Panc1 (cell line): ENCODE measurements around the gene SPATS2L. TPM values are rescaled to one million over a fixed set of nuclear protein-coding genes. Genes with fewer than 3 reads are reported as not detected.
A peak's percentile ranks its signal among the peaks of the same experiment; 100 is the strongest.

ENCODE experiments used
- ATAC-seq: fragments of 200-7000 bp; cut with Tn5 transposase; 2 replicates; pipeline ENCODE4 v1.9.1; 2020; ENCODE audit warnings: mild to moderate bottlenecking, moderate library complexity
- BruUV-seq: library from RNA; stranded (reverse); fragments of 400-500 nt; replicated peaks from 2 replicates; lab custom pipeline; 2021; lab: Mats Ljungman, UMichigan
- CTCF ChIA-PET: fragments of 300-600 bp; sonication (Branson Sonifier 250); formaldehyde crosslinking; loops from one replicate; lab custom pipeline; 2022; ENCODE audit warnings: antibody characterized with exemption; lab: Charles Lee
- POLR2A ChIA-PET: fragments of 300-600 bp; sonication (Branson Sonifier 250); formaldehyde crosslinking; loops from one replicate; lab custom pipeline; 2022; ENCODE audit warnings: antibody characterized with exemption; lab: Charles Lee
- DNase-seq: peaks from one replicate; pipeline ENCODE4 v3.0.0-alpha.2; 2010; ENCODE audit warnings: low read depth, low spot score
- H3K27ac ChIP-seq: 2 replicates; pipeline ENCODE4 v1.5.1; 2011; ENCODE audit warnings: mild to moderate bottlenecking, low read length, inconsistent platforms
- H3K27me3 ChIP-seq: fragments of 200-500 bp; sonication (Bioruptor generic); 2 replicates; pipeline ENCODE4 v1.6.0; 2014; ENCODE audit warnings: low read length, inconsistent platforms; ENCODE audit not compliant: control insufficient read depth, insufficient read depth
- H3K36me3 ChIP-seq: fragments of 200-500 bp; sonication (Bioruptor generic); 2 replicates; pipeline ENCODE4 v1.5.1; 2014; ENCODE audit warnings: inconsistent platforms, mild to moderate bottlenecking, low read length, moderate library complexity; ENCODE audit not compliant: control insufficient read depth, insufficient read depth
- H3K4me1 ChIP-seq: 2 replicates; pipeline ENCODE4 v1.5.1; 2011; ENCODE audit warnings: inconsistent platforms, mild to moderate bottlenecking, low read length, moderate library complexity; ENCODE audit not compliant: control insufficient read depth, insufficient read depth
- H3K4me3 ChIP-seq, 2 experiments: 2 replicates each; pipeline ENCODE4 v1.5.1; 2011 to 2012; ENCODE audit warnings: low read depth in 2 of 2, low read length in 2 of 2, mild to moderate bottlenecking in 2 of 2, inconsistent platforms in 1 of 2, moderate library complexity in 1 of 2
- H3K9me3 ChIP-seq: fragments of 200-500 bp; sonication (Bioruptor generic); 2 replicates; pipeline ENCODE4 v1.5.1; 2014; ENCODE audit warnings: low read depth, mild to moderate bottlenecking, inconsistent platforms, low read length, moderate library complexity; ENCODE audit not compliant: control insufficient read depth, insufficient read depth
- CTCF ChIP-seq: fragments of 450-650 bp; IDR thresholded peaks from 2 replicates; pipeline ENCODE4 v1.5.1; 2017; ENCODE audit warnings: mild to moderate bottlenecking
- POLR2AphosphoS5 ChIP-seq: IDR thresholded peaks from 2 replicates; pipeline ENCODE4 v1.6.1; 2012; ENCODE audit warnings: mild to moderate bottlenecking, low read depth, low read length, moderate library complexity
- REST ChIP-seq, 2 experiments: IDR thresholded peaks; 2 replicates each; pipeline ENCODE4 v1.6.1; 2011 to 2012; ENCODE audit warnings: low read depth in 2 of 2, control low read depth in 1 of 2, low read length in 1 of 2, mild to moderate bottlenecking in 1 of 2, moderate library complexity in 1 of 2; ENCODE audit not compliant: insufficient read depth in 1 of 2
- SIN3A ChIP-seq: IDR thresholded peaks from 2 replicates; pipeline ENCODE4 v1.6.1; 2012; ENCODE audit warnings: low read depth, mild to moderate bottlenecking, low read length, moderate library complexity, borderline replicate concordance; ENCODE audit not compliant: insufficient read depth
- TCF7L2 ChIP-seq: IDR thresholded peaks from 2 replicates; pipeline ENCODE4 v1.6.1; 2011; ENCODE audit warnings: mild to moderate bottlenecking, low read depth, low read length, inconsistent platforms
- in situ Hi-C: cut with HindIII; loops from 2 replicates; pipeline ENCODE4 v1.10.0; 2016; ENCODE audit warnings: low sequenced_read_pairs, low pct_unique_long_range_greater_than_20kb
- intact Hi-C: fragments of 100-400 bp; cut with micrococcal nuclease; formaldehyde crosslinking; loops from one replicate; pipeline ENCODE4 v1.10.0; 2022; ENCODE audit not compliant: unreplicated experiment
- total RNA-seq: library from RNA; stranded (reverse); gene quantifications from one replicate; pipeline ENCODE4 v1.2.1, GENCODE V29; 2021; ENCODE audit not compliant: unreplicated experiment

The SPATS2L gene
- total RNA-seq, 1 experiment from 2014 or later, result 282 TPM

GRCh38 chr2:200523604-200524003, 217.1 kb downstream of the SPATS2L start:
- ATAC-seq, result no peak
- BruUV-seq, result no TSS peak
- peaks cover 14% of the 10 kb centered on the region for H3K4me1 ChIP-seq
- no peak overlapping the region for H3K4me3 ChIP-seq
- intact Hi-C loops, result no loop called here
- no peak for DNase-seq
- H3K9me3 ChIP-seq, result no peaks in the 10 kb centered on the region
- peaks cover 8% of the 10 kb centered on the region; the same call in 1 of the 2 replicates for H3K36me3 ChIP-seq
- H3K27ac ChIP-seq, result no peak overlapping the region
- no peaks in the 10 kb centered on the region for H3K27me3 ChIP-seq
- in situ Hi-C loops, result no loop called here
- ChIA-PET POLR2A (interaction anchor here (0.6 kb wide), 1 partner anchor 87 kb away, joined by 3 read pairs; no protein-coding TSS in a partner anchor), CTCF (no interaction called here)
- TF ChIP-seq CTCF (no peak), REST (IDR thresholded peaks at IDR 0.05; ENCODE audit: insufficient read depth in 1 of 2, low read depth in 2 of 2, low read length in 1 of 2) (no peak), POLR2AphosphoS5 (no peak), SIN3A (no peak), TCF7L2 (no peak)

- in situ Hi-C loops (no loop called here), intact Hi-C loops (no loop called here)
- no peaks in the 10 kb centered on the region for H3K9me3 ChIP-seq
- peaks cover 8% of the 10 kb centered on the region; the same call in 1 of the 2 replicates for H3K36me3 ChIP-seq
- DNase-seq, result no peak
- no TSS peak for BruUV-seq
- H3K4me1 ChIP-seq, result peaks cover 19% of the 10 kb centered on the region
- POLR2A ChIA-PET, result interaction anchor here (1.1 kb wide), 1 partner anchor 41 kb away, joined by 5 read pairs; no protein-coding TSS in a partner anchor
- TF ChIP-seq CTCF, result no peak
- TF ChIP-seq SIN3A, result no peak
- no peak for TF ChIP-seq TCF7L2
- no peak for TF ChIP-seq POLR2AphosphoS5
- H3K4me3 ChIP-seq, result peak overlapping the region in 1 of 2 experiments; percentile 88; a peak in 2 of 4 replicates
- ATAC-seq, result no peak
- peak overlapping the region; percentile 98; the same call in 1 of the 2 replicates for H3K27ac ChIP-seq
- CTCF ChIA-PET, result no interaction called here
- no peaks in the 10 kb centered on the region for H3K27me3 ChIP-seq
These were observed 218.6 kb downstream of the SPATS2L start for GRCh38 chr2:200525066-200525465.
